Esophagus squamous epithelium (tissue), 4 donors: Measurements from ENCODE around the gene PARVA.

Experiments
- CTCF ChIP-seq, 6 experiments: fragments of 450-650 bp in 4 of 6; fragments of 200-600 bp in 2 of 6; sonication (generic) in 2 of 6; IDR thresholded peaks; one replicate each; pipeline ENCODE4 v1.5.1; 2016 to 2019; ENCODE audit warnings: antibody characterized with exemption in 6 of 6, mild to moderate bottlenecking in 4 of 6, moderate library complexity in 4 of 6
- POLR2A ChIP-seq, 4 donors: fragments of 450-650 bp; IDR thresholded peaks; one replicate each; pipeline ENCODE4 v1.6.1; 2017; ENCODE audit warnings: antibody characterized with exemption in 4 of 4, mild to moderate bottlenecking in 4 of 4, moderate library complexity in 3 of 4

DNA sequence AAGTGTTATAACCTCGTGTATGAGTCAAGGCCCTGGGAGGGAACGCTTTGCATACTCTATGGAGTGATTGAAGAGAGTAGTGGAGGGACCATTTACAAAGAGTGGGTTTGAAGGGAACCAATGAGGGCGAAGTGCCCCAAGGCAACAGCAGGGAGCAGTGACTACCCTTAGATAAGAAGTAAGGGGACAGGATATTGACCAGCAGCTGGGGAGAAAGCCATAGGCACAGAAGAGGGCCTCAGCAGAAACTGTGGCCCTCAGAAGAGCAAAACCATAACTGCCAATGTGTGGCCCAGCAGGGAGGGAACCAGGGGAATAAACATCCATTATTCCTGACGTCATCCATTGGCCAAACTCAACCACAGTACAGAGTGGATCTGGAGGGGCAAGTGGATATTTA, 24.7 kb downstream of the PARVA start:
- TF ChIP-seq CTCF (IDR thresholded peaks at IDR 0.05) (no peak), POLR2A (IDR thresholded peaks at IDR 0.05) (no peak)
